Adrenal gland (tissue), 12 donors: Measurements from ENCODE around the gene FKBP2. TPM values are rescaled to one million over a fixed set of nuclear protein-coding genes. Genes with fewer than 3 reads are reported as not detected.
A peak's percentile ranks its signal among the peaks of the same experiment; 100 is the strongest.

Source experiments
- DNase-seq, 7 donors: peaks; one replicate each; pipeline ENCODE4 v3.0.0-alpha.2; 2019 to 2020
- H3K27ac ChIP-seq, 5 donors: fragments of 200-600 bp; sonication (generic) in 4 of 5; 1 replicate in 3 of 5; 2 replicates in 2 of 5; pipeline versions ENCODE4 v1.5.1 to v1.8.0; 2016 to 2020; ENCODE audit warnings: mild to moderate bottlenecking in 1 of 5
- H3K27me3 ChIP-seq: fragments of 200-600 bp; 2 replicates; pipeline ENCODE4 v1.8.0; 2021
- H3K36me3 ChIP-seq, 2 donors: fragments of 200-600 bp; replicated peaks in 1 of 2; 1 replicate in 1 of 2; 2 replicates in 1 of 2; pipeline versions ENCODE4 v1.5.1 to v1.8.0; 2018 to 2022
- H3K4me1 ChIP-seq, 2 donors: fragments of 200-600 bp; replicated peaks in 1 of 2; 1 replicate in 1 of 2; 2 replicates in 1 of 2; pipeline versions ENCODE4 v1.5.1 to v1.8.0; 2018 to 2021
- H3K4me3 ChIP-seq, 4 donors: fragments of 200-600 bp; sonication (generic) in 3 of 4; one replicate each; pipeline ENCODE4 v1.5.1; 2016 to 2018
- H3K9me3 ChIP-seq, 3 donors: fragments of 200-600 bp; sonication (generic) in 1 of 3; replicated peaks in 1 of 3; 1 replicate in 2 of 3; 2 replicates in 1 of 3; pipeline versions ENCODE4 v1.5.1 to v1.8.0; 2016 to 2021
- CTCF ChIP-seq, 6 experiments: fragments of 450-650 bp in 4 of 6; fragments of 200-600 bp in 2 of 6; sonication (generic) in 1 of 6; IDR thresholded peaks; 1 replicate in 5 of 6; 2 replicates in 1 of 6; pipeline versions ENCODE4 v1.5.1 to v1.8.0; 2016 to 2021; ENCODE audit warnings: antibody characterized with exemption in 6 of 6, mild to moderate bottlenecking in 2 of 6, moderate library complexity in 1 of 6
- POLR2A ChIP-seq, 2 donors: fragments of 450-650 bp; IDR thresholded peaks; one replicate each; pipeline ENCODE4 v1.6.1; 2017; ENCODE audit warnings: antibody characterized with exemption in 2 of 2, mild to moderate bottlenecking in 2 of 2, moderate library complexity in 1 of 2
- WGBS, 4 donors: extraction: QIAGEN DNeasy Blood & Tissue Kit in 2 of 4; methylation state at CpG; one replicate each; pipeline versions ENCODE4 v1.1.5 to v1.1.7; 2013 to 2017; 5-methylcytosine and 5-hydroxymethylcytosine counted together
- intact Hi-C, 2 donors: fragments of 100-400 bp; cut with DNase I; formaldehyde crosslinking; loops; one replicate each; pipeline versions ENCODE4 v1.14.1 to v1.15.0; 2022 to 2023
- polyA plus RNA-seq, 3 donors: library from polyadenylated mRNA; stranded (reverse); fragments of 200-250 nt in 2 of 3; fragments of 350-450 nt in 1 of 3; fragmentation: Illumina TruSeq in 1 of 3; extraction: RNeasy Lipid Tissue Mini Kit (QIAGEN cat#74804) in 1 of 3; gene quantifications; one replicate each; pipeline ENCODE4 v1.2.3, GENCODE V29; 2013 to 2014
- total RNA-seq, 9 donors: library from RNA; depleted of rRNA in 4 of 9; stranded (reverse); fragments of >200 nt in 4 of 9; fragments of 120-200 nt in 1 of 9; fragmentation: NEBNext Ultra II Directional in 1 of 9; extraction: Animal tissue kit (Norgen Biotek cat#: 25700) in 1 of 9; gene quantifications; one replicate each; pipeline versions ENCODE4 v1.1.0 to v1.2.4, GENCODE V29; 2013 to 2023
- donor health status: healthy with polysubstance abuse.
- donor health status: Bipolar disorder and iron deficiency.
- donor health status: DM: yes; HTN: yes; CAD: no.
- donor health status: DM: no; HTN: no; CAD: no.
- donor health status: DM: no; HTN: no; CAD: no.
- donor health status: DM: yes; HTN: yes; CAD: no.

FKBP2 gene
- total and polyA plus RNA-seq, 12 donors = 76.1 to 812 (median 106) TPM

GRCh38 chr11:64204080-64204440, 36.8 kb upstream of the FKBP2 start:
- no peak for DNase-seq
- H3K36me3 ChIP-seq = peaks cover 0 to 50% of the 10 kb centered on the region in 2 donors
- peaks cover 8 to 24% of the 10 kb centered on the region in 2 donors for H3K4me1 ChIP-seq
- H3K27me3 ChIP-seq = no peaks in the 10 kb centered on the region
- TF ChIP-seq CTCF (IDR thresholded peaks at IDR 0.05) (no peak), POLR2A (IDR thresholded peaks at IDR 0.05) (no peak)
- intact Hi-C loops = loop anchor here in 1 of 2 donors (2.0 kb wide), 1 partner anchor 97 kb away; the partner anchor contains the start of gene CATSPERZ
- WGBS, 4 donors = 70 to 75% (median 74%) methylated on average over 16 of the region's 16 CpGs
- no peak overlapping the region for H3K4me3 ChIP-seq
- H3K27ac ChIP-seq = peak overlapping the region in 2 of 5 donors; percentile 16 to 29
- no peaks in the 10 kb centered on the region for H3K9me3 ChIP-seq

- peak; percentile 89 to 96 (median 93) for DNase-seq
- WGBS, 4 donors = 16 to 27% (median 20%) methylated on average over 6 to 7 of the region's 7 CpGs
- Histone ChIP-seq H3K27me3 (no peaks in the 10 kb centered on the region), H3K9me3 (no peaks in the 10 kb centered on the region), H3K4me3 (no peak overlapping the region), H3K4me1 (peaks cover 8 to 24% of the 10 kb centered on the region in 2 donors), H3K27ac (peak overlapping the region in 3 of 5 donors; percentile 16 to 29 (median 21)), H3K36me3 (peaks cover 0 to 46% of the 10 kb centered on the region in 2 donors)
- TF ChIP-seq POLR2A (IDR thresholded peaks at IDR 0.05) = no peak
- peak; percentile 38 to 83 (median 78) for TF ChIP-seq CTCF (IDR thresholded peaks at IDR 0.05)
- intact Hi-C loops = loop anchor here in 1 of 2 donors (2.0 kb wide), 1 partner anchor 96 kb away; the partner anchor contains the start of gene CATSPERZ
These were observed 36.4 kb upstream of the FKBP2 start for GRCh38 chr11:64204464-64204989.

- WGBS, 4 donors = 63 to 77% (median 68%) methylated on average over 14 to 27 of the region's 27 CpGs
- DNase-seq = peak in 4 of 7 donors; percentile 59 to 74 (median 67)
These were observed 34.2 kb upstream of the FKBP2 start, which contains the start of gene FERMT3 for GRCh38 chr11:64206457-64207255. Gene FERMT3 (plus strand): TSS chr11:64206721. CDS start chr11:64207365, 644 bp downstream.

More at GRCh38 chr11:64206457-64207255, 34.2 kb upstream of the FKBP2 start, which contains the start of gene FERMT3:
- Histone ChIP-seq H3K36me3 (peaks cover 0 to 26% of the 10 kb centered on the region in 2 donors), H3K27ac (peak within 1 kb of the TSS in 4 of 5 donors; percentile 67 to 88 (median 80)), H3K9me3 (no peaks in the 10 kb centered on the region), H3K4me1 (peaks cover 8 to 24% of the 10 kb centered on the region in 2 donors), H3K27me3 (no peaks in the 10 kb centered on the region), H3K4me3 (peak within 1 kb of the TSS in 1 of 4 donors; percentile 48)
- intact Hi-C loops = loop anchor here in 1 of 2 donors (5.0 kb wide), 1 partner anchor 91 kb away; no protein-coding TSS in a partner anchor
- TF ChIP-seq CTCF (IDR thresholded peaks at IDR 0.05) = no peak
- peak in 1 of 2 donors; percentile 12 for TF ChIP-seq POLR2A (IDR thresholded peaks at IDR 0.05)
